Stomach (tissue), 9 donors: ENCODE data around the gene MTMR3. TPM values are rescaled to one million over a fixed set of nuclear protein-coding genes. Genes with fewer than 3 reads are reported as not detected.

Experiments
- DNase-seq, 2 donors: peaks; one replicate each; pipeline versions ENCODE4 v3.0.0 to v3.0.0-alpha.2; 2013 to 2019
- H3K27ac ChIP-seq, 5 donors: fragments of 200-600 bp in 4 of 5; sonication (generic) in 4 of 5; one replicate each; pipeline ENCODE4 v1.5.1; 2013 to 2019; ENCODE audit warnings: mild to moderate bottlenecking in 1 of 5, moderate library complexity in 1 of 5
- H3K27me3 ChIP-seq, 3 donors: fragments of 200-600 bp; sonication (generic); one replicate each; pipeline ENCODE4 v1.5.1; 2017 to 2019; ENCODE audit warnings: mixed run types in 1 of 3
- H3K36me3 ChIP-seq, 4 donors: fragments of 200-600 bp; sonication (generic); 1 replicate in 3 of 4; 2 replicates in 1 of 4; pipeline ENCODE4 v1.5.1; 2016 to 2019
- H3K4me1 ChIP-seq, 4 donors: fragments of 200-600 bp; sonication (generic); one replicate each; pipeline ENCODE4 v1.5.1; 2016 to 2019
- H3K4me3 ChIP-seq, 4 donors: fragments of 200-600 bp; sonication (generic) in 3 of 4; one replicate each; pipeline ENCODE4 v1.5.1; 2016 to 2019; ENCODE audit warnings: mild to moderate bottlenecking in 1 of 4
- H3K9me3 ChIP-seq, 4 donors: fragments of 200-600 bp; sonication (generic); one replicate each; pipeline ENCODE4 v1.5.1; 2016 to 2019
- EP300 ChIP-seq: sonication (generic); formaldehyde crosslinking; IDR thresholded peaks from one replicate; pipeline ENCODE4 v1.6.1; 2017; ENCODE audit warnings: antibody characterized with exemption
- POLR2A ChIP-seq, 4 donors: fragments of 450-650 bp; IDR thresholded peaks; one replicate each; pipeline ENCODE4 v1.6.1; 2016; ENCODE audit warnings: antibody characterized with exemption in 4 of 4, control low read depth in 2 of 4, mild to moderate bottlenecking in 1 of 4, moderate library complexity in 1 of 4
- POLR2AphosphoS5 ChIP-seq, 3 donors: sonication (generic); formaldehyde crosslinking; IDR thresholded peaks; one replicate each; pipeline ENCODE4 v1.6.1; 2016; ENCODE audit warnings: antibody characterized with exemption in 3 of 3
- whole genome bisulfite sequencing, 5 donors: extraction: QIAGEN DNeasy Blood & Tissue Kit in 3 of 5; methylation state at CpG; one replicate each; pipeline versions ENCODE4 v1.1.5 to v1.1.7; 2013 to 2018; 5-methylcytosine and 5-hydroxymethylcytosine counted together
- intact Hi-C: fragments of 100-400 bp; cut with DNase I; formaldehyde crosslinking; loops from one replicate; pipeline ENCODE4 v1.15.1; 2023; ENCODE audit warnings: low total_unique reads
- polyA plus RNA-seq, 3 donors: library from polyadenylated mRNA; stranded (reverse); fragments of 200-250 nt; gene quantifications; one replicate each; pipeline ENCODE4 v1.2.3, GENCODE V29; 2013
- total RNA-seq, 5 donors: library from RNA; depleted of rRNA; stranded (reverse); fragments of >200 nt; gene quantifications; one replicate each; pipeline versions ENCODE4 v1.1.0 to v1.2.3, GENCODE V29; 2014 to 2016
- TF ChIP-seq, protein P1 (sequence below), 7 experiments: fragments of 450-650 bp in 4 of 7; fragments of 200-600 bp in 3 of 7; sonication (generic) in 3 of 7; IDR thresholded peaks; one replicate each; pipeline ENCODE4 v1.5.1; 2016 to 2019; ENCODE audit warnings: antibody characterized with exemption in 7 of 7, control low read depth in 2 of 7, mild to moderate bottlenecking in 1 of 7
- donor health status: healthy with polysubstance abuse.
- donor health status: Bipolar disorder and iron deficiency.
- donor health status: healthy.

MTMR3 gene
- total and polyA plus RNA-seq, 8 donors = 7.3 to 120 (median 49.8) TPM

GRCh38 chr22:29914991-29915533, 32.1 kb downstream of the MTMR3 start:
- intact Hi-C loops = no loop called here
- no peaks in the 10 kb centered on the region for H3K27me3 ChIP-seq
- DNase-seq = no peak
- H3K9me3 ChIP-seq = no peaks in the 10 kb centered on the region
- TF ChIP-seq EP300 (no peak), POLR2A (IDR thresholded peaks at IDR 0.05) (no peak), POLR2AphosphoS5 (IDR thresholded peaks at IDR 0.05) (no peak)
- TF ChIP-seq, protein P1, sequence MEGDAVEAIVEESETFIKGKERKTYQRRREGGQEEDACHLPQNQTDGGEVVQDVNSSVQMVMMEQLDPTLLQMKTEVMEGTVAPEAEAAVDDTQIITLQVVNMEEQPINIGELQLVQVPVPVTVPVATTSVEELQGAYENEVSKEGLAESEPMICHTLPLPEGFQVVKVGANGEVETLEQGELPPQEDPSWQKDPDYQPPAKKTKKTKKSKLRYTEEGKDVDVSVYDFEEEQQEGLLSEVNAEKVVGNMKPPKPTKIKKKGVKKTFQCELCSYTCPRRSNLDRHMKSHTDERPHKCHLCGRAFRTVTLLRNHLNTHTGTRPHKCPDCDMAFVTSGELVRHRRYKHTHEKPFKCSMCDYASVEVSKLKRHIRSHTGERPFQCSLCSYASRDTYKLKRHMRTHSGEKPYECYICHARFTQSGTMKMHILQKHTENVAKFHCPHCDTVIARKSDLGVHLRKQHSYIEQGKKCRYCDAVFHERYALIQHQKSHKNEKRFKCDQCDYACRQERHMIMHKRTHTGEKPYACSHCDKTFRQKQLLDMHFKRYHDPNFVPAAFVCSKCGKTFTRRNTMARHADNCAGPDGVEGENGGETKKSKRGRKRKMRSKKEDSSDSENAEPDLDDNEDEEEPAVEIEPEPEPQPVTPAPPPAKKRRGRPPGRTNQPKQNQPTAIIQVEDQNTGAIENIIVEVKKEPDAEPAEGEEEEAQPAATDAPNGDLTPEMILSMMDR (IDR thresholded peaks at IDR 0.05) = no peak
- peaks cover 38 to 99% (median 74%) of the 10 kb centered on the region in 4 donors for H3K4me1 ChIP-seq
- no peak overlapping the region for H3K4me3 ChIP-seq
- H3K36me3 ChIP-seq = no peaks in the 10 kb centered on the region
- WGBS, 5 donors = 90 to 98% (median 96%) methylated on average over 4 of the region's 4 CpGs
- H3K27ac ChIP-seq = peak overlapping the region in 1 of 5 donors; percentile 63

DNA sequence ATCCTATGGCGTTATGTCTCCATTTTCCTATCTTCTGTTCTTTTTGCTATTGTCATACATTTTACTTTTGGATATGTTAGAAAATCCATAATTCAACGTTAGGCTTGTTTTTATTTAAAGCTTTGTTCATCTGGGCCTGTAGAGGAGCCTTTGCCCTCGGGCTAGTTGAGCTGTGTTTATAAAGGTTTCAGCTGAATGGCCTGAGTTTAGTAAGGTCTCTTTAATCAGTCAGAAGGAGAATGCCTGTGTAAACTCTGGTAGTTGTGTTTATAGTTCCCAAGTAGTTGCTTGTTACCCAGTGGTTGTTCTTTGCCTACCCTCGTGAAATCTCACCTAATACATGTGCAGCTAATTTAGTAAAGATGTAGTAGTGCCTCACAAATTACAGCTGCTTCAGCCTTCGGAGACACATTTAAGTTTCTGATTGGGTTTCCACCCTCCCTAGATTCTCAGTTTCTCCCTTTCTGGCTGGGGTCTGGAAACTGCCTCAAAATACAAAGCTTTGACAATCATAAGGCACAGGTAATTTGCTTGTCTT, 33.1 kb downstream of the MTMR3 start:
- 54 to 59% (median 56%) methylated on average over 5 of the region's 5 CpGs for WGBS, 5 donors
- TF ChIP-seq EP300 (no peak), POLR2A (IDR thresholded peaks at IDR 0.05) (no peak), POLR2AphosphoS5 (IDR thresholded peaks at IDR 0.05) (no peak)
- TF ChIP-seq, protein P1 (IDR thresholded peaks at IDR 0.05) = no peak
- no peak overlapping the region for H3K4me3 ChIP-seq
- no peak for DNase-seq
- peaks cover 38 to 98% (median 73%) of the 10 kb centered on the region in 4 donors for H3K4me1 ChIP-seq
- intact Hi-C loops = no loop called here
- no peaks in the 10 kb centered on the region for H3K27me3 ChIP-seq
- H3K9me3 ChIP-seq = no peaks in the 10 kb centered on the region
- peak overlapping the region in 2 of 5 donors; percentile 2 to 35 for H3K27ac ChIP-seq
- H3K36me3 ChIP-seq = no peaks in the 10 kb centered on the region

DNA sequence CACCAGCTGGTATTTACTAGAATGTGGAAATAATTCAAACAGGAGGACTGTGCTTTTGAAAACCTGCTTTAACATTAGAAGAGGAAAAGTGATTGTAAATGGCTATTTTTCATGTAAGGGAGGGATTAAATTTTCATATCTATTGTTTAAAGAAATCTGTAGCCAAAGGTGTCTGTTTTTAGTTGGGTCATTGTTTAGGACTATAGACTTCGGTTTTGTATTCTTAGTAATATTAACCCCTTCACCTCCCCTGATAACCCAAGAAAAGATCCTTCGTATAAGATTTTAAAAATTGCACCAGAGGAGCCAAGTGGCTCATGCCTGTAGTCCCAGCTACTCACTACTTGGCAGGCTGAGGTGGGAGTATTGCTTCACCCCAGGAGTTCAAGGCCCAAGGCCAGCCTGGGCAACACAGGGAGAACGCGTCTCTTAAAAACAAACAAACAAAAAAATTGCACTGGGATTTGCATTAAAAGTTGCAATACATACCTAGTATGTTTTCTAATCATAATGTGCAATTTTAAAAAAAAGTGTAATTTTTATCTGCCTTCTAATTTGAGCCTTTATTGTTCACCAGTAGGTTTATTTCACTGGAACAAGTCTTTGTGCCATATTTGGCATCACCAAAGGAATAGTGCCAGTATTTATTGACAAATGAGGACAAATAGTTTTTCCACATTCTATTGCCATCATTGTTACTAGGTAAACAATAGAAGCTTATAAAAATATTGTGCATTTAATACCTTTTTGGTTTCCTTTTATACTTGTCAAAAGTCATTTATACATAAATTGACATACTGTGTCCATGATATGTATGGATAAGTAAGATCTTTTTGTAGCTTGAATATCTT, 34.3 kb downstream of the MTMR3 start:
- peaks cover 35 to 87% (median 63%) of the 10 kb centered on the region in 4 donors for H3K4me1 ChIP-seq
- intact Hi-C loops = no loop called here

DNA sequence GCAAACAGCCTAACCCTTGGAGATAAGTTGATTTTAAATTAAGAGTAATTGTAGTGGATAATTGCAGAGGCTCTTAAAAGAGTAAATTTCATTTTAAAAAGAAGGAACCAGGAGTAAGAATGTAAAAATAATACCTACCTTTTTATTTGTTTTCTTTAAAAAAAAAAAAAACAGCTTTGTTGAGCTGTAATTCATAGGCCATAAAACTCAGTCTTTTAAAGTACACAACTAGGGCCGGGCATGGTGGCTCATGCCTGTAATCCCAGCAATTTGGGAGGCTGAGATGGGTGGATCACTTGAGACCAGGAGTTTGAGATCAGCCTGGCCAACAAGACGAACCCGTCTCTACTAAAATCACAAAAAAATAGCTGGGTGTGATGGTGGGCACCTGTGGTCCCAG, 42.4 kb downstream of the MTMR3 start:
- 89 to 97% (median 95%) methylated on average over 3 of the region's 3 CpGs for WGBS, 5 donors
- peaks cover 0 to 31% (median 10%) of the 10 kb centered on the region in 4 donors for H3K4me1 ChIP-seq
- no peaks in the 10 kb centered on the region for H3K27me3 ChIP-seq
- H3K4me3 ChIP-seq = no peak overlapping the region
- intact Hi-C loops = no loop called here
- H3K9me3 ChIP-seq = no peaks in the 10 kb centered on the region
- no peak for DNase-seq
- no peaks in the 10 kb centered on the region for H3K36me3 ChIP-seq
- TF ChIP-seq, protein P1 (IDR thresholded peaks at IDR 0.05) = no peak
- TF ChIP-seq EP300 (no peak), POLR2AphosphoS5 (IDR thresholded peaks at IDR 0.05) (no peak), POLR2A (IDR thresholded peaks at IDR 0.05) (no peak)
- H3K27ac ChIP-seq = no peak overlapping the region

More for the DNA sequence above, 34.3 kb downstream of the MTMR3 start:
- Histone ChIP-seq H3K27ac (peak overlapping the region in 1 of 5 donors; percentile 11), H3K27me3 (no peaks in the 10 kb centered on the region), H3K9me3 (no peaks in the 10 kb centered on the region), H3K4me3 (no peak overlapping the region), H3K36me3 (no peaks in the 10 kb centered on the region)
- TF ChIP-seq POLR2A (IDR thresholded peaks at IDR 0.05) (no peak), POLR2AphosphoS5 (IDR thresholded peaks at IDR 0.05) (no peak)
- TF ChIP-seq, protein P1 (IDR thresholded peaks at IDR 0.05) = no peak
- no peak for DNase-seq
- 42 to 60% (median 48%) methylated on average over 4 of the region's 4 CpGs for whole genome bisulfite sequencing, 5 donors
